Cerebellar cortex (tissue), 1 donor: ENCODE data around the gene MIGA2.

Experiments
- DNase-seq: peaks from one replicate; pipeline ENCODE4 v3.0.0-alpha.2; 2015; ENCODE audit warnings: low spot score

MIGA2 gene

DNA sequence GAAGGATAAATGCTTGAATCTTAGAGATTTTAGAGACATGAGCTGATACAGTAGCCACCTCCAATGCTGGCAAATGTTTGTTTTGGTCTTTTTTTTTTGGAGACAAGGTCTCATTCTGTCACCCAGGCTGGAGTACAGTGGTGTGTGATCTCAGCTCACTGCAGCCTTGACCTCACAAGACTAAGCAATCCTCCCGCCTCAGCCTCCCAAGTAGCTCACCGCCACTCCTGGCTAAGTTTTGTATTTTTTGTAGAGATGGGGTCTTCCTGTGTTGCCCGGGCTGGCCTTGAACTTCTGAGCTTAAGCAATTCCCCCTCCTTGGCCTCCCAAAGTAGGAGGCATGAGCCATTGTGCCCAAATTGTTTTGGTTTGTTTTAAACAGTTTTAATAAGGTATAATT is 37.7 kb downstream of the MIGA2 start:
- DNase-seq: no peak

GRCh38 chr9:129075996-129076639 is 39.7 kb downstream of the MIGA2 start:
- no peak for DNase-seq

DNA sequence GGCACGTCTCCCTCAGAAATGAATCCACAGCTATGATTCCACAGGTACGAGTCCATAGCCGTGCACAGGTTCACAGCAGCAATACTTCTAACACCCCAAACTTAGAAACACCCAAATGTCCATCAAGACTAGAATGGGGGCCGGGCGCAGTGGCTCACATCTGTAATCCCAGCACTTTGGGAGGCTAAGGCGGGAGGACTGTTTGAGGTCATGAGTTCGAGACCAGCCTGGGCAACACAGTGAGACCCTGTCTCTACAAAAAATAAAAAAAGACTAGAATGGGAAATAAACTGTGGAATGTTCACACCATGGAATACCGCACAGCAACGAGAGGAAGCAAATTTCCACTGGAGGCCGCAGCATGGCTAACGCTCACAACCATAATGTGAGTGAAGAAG is 40.2 kb downstream of the MIGA2 start:
- DNase-seq: no peak

- no peak for DNase-seq
Measured at GRCh38 chr9:129077236-129077635, 40.8 kb downstream of the MIGA2 start.

DNA sequence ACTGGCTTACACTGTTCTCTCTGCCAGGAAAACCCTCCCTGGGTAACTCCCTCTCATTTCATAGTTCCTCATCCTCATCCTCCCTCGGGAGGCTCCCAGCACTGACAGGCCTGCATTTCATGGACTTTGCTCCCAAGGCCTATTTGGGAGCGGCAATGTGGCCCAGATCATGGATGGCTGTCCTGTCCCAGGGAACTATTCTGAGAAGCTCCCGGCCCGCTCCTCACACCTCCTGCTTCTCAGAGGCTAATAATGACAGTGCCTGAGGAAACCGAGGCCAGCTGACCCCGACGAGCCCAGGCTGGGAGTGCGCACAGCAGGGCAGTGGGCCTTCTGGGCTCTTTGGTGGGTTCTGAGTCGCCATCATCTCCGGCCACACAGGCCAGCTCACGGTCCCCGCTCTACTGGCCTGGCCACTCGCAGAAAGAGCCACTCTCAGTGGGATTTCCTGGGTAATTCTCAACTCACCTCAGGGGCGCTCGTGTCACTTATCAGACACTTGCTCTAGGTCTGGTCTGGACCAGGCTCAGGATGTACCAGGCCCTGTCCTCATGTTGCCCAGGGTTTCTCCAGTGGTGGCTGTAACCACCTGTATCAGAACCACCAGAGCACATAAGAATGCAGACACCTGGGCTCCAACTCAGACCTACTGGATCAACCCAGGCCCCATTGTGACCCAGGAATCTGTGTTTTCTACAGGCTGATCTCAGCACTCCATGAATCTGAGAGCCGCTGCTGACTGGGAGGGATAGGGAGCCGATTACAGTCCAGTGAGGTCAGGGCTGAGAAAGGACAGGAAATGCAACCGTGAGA is 42.5 kb downstream of the MIGA2 start:
- no peak for DNase-seq

- DNase-seq: no peak
Measured at GRCh38 chr9:129079829-129080228, 43.4 kb downstream of the MIGA2 start.

- no peak for DNase-seq
Measured at GRCh38 chr9:129080298-129080600, 43.8 kb downstream of the MIGA2 start.

GRCh38 chr9:129080601-129081387 is 44.4 kb downstream of the MIGA2 start, which contains the start of gene DOLPP1:
DOLPP1 (plus strand) TSS chr9:129081111; CDS start chr9:129081132, 21 bp downstream.
- peak; percentile 99 for DNase-seq

GRCh38 chr9:129081388-129081904 is 45.0 kb downstream of the MIGA2 start:
- no peak for DNase-seq

GRCh38 chr9:129084087-129084486 is 47.7 kb downstream of the MIGA2 start:
- DNase-seq: no peak

- DNase-seq: no peak
Measured at GRCh38 chr9:129089246-129089645, 52.8 kb downstream of the MIGA2 start.

DNA sequence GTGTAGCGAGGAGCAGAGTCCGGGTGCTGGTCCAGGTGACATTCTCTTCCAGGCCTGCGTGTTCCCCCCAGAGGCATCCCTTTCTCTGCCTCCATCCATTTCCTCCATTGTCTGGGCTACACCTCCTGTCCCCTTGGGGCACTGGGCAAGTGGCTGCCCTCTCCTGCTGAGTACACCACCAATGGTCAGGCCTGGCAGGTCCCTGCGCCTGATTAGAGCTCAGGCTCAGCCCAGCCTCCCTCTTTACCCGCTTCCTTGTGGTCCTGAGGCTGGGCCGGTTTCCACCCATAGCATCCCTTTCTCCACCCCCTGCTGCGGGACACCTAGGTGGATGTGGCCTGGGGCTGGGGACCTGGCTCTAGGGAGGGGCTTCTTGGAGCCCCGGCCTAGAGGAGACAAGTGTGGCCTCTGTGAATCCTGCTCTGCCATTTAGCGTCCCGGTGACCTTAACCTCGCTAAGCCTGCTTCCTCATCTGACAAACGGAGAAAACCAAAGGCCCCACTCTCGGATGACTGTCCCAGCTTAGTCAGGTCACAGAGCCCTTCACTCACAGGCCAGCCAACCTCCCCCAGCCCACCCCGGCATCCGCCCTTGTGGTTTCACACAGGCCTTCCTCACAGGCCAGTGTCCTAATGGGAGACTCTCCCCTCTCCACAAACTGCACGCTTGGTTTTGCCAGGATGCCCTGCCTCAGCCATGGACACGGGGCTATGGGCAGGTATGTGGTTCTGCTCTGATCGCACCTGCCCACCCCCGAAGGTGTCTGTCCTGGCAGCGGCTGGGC is 57.4 kb downstream of the MIGA2 start:
- no peak for DNase-seq

- no peak for DNase-seq
Measured at GRCh38 chr9:129094387-129095169, 58.2 kb downstream of the MIGA2 start.

DNA sequence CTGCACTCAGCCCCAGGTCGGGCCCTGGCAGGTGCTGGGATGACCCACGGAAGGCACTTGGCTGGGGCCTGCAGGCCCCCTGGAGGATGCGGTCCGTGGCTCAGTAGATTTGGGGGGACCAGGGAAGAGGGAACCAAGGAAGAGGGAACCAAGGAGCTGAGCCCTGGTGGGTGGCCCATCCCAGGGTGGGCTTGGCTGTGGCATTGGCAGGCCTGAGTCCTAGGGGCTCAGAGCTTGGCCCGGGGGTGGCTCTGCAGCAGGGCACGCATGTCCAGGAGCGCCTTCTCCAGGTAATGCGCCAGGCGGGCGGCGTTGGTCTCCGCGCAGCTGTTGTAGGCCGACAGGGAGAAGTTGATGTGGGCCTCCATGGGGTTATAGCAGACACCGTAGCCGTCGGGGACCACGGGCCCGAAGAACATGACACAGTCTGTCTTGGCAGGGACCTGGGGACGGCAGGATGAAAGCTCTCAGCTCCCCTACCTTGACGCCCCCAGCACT is 58.8 kb downstream of the MIGA2 start:
- no peak for DNase-seq

DNA sequence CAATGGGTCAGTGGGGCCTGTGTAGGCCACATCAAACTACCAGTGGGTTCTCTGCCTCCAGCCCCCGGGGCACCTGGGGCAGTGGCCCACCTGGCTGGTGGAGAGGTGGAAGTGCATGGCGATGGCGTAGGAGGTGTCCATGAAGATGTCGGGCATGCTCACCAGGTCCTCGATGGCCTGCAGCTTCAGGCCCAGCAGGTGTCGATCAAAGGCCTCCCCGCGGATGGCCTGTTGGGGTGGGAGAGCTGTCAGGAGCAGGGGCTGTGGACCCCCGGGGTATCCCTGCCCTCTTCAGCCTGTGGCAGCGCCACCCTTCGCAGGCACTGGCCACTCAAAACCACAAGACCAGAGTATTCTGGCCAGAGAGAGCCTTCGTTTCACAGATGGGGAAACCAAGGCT is 59.5 kb downstream of the MIGA2 start:
- no peak for DNase-seq

DNA sequence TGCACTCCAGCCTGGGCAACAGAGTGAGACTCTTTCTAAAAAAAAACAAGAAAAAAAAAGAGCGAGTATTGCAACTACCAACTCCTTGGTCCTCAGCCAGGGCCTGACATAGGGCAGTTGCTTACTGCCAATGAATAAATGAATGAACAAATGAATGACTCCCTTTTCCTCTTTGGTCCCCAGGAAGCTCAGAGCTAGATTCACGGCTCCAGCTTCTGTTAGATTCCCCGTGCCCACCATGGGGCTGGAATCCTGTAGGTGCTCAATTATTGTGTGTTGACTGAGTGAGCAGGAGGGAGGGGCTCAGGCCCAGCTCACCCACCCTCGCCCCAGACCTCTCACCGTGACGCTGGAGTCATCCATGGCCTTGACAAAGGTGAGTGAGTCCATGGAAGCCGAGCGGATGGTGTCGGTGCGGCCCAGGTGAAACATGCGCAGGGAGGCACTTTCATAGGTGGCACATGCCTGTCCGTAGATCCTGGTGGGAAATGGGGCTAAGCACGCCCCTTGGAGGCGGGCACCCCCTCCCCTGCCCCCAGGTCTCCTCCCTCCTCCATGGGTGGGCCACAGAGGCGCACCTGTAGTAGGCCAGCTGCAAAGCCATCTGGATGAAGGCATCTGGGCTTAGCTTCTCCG is 61.4 kb downstream of the MIGA2 start:
- no peak for DNase-seq

DNA sequence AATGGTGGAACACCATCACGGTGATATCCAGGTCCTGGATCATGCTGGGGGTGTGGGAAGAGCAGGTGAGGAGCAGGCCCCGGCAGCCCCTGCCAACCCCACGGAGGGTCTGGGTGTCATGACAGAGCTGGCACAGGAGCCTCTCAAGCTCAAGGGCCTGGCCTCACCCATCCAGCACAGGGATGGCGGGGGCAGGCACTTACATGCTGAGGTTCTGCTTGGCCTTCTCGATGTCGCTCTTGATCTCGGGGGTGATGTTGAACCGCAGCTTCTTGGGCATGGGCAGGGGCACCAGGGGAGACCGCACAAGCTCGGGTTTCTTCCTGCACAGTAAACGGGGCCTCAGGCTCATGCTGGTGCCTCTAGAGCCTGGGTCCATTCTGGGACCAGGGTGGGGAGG is 61.9 kb downstream of the MIGA2 start:
- DNase-seq: no peak

DNA sequence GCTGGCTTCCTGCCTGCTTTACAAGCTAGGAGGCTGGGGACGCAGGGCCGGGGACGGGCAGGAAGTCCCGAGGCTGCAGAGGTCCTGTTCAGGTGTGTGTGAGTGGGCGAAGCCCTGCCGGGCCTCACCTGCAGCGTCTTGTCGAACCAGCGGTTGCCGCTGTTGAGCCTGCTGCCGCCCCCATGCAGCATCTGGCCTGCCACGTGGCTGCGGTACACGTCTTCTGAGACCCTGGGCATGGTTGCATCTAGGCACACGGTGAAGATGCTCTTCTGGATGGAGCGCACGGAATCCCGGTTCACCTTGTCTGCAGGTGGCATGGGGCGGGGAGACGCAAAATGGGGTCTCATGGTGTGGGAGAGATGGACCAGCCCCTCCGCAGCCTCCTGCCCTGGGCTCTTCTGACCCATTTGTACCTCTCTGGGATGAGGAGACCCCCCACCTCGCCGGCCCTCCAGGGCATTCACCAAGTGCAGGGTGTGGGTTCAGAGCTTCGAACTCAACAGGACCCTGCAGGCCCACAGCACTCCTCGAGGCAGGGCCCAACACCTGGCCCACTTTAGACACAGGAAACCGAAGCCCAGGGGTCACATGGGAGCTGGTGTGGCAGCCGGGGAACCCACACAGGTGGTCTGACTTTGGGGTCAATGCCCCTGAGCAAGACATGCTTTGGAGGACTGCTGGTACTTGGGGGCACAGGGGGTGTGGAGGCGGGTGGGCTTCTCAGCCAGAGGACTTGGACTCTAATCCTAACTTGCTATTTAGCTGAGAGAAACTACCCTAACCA is 64.2 kb downstream of the MIGA2 start:
- DNase-seq: no peak

DNA sequence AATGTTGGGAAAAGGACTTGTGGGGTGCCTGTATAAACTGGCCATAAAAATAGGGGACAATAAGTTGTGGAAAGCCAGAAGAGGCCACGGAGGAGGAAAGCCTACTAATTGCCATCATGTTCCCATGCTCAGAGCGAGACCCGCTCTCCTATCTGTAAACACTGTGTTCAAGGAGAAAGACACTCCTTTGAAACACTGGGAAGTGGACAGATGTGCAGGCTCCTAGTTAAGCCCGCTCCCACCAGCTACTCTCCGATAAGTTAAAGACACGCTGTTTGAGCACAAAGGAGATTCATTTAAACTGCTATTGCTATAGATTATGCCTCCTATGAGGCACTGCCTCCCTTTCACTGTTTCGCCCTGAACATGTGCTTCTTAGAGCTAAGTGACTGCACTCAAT is 64.9 kb downstream of the MIGA2 start:
- no peak for DNase-seq

GRCh38 chr9:129102095-129102525 is 65.7 kb downstream of the MIGA2 start:
- DNase-seq: no peak
